PC-3 (cell line): Measurements from ENCODE around the gene KRT3. TPM values are rescaled to one million over a fixed set of nuclear protein-coding genes. Genes with fewer than 3 reads are reported as not detected.

ENCODE experiments used
- ATAC-seq: fragments of 200-7000 bp; cut with Tn5 transposase; 2 replicates; pipeline ENCODE4 v1.9.1; 2020; ENCODE audit warnings: mild to moderate bottlenecking, moderate library complexity
- BruUV-seq: library from RNA; stranded (reverse); fragments of 400-500 nt; replicated peaks from 2 replicates; lab custom pipeline; 2021; lab: Mats Ljungman, UMichigan
- CTCF ChIA-PET: fragments of 300-600 bp; sonication (Branson Sonifier 250); formaldehyde crosslinking; loops from one replicate; lab custom pipeline; 2022; ENCODE audit warnings: antibody characterized with exemption; lab: Charles Lee
- POLR2A ChIA-PET: fragments of 300-600 bp; sonication (Branson Sonifier 250); formaldehyde crosslinking; loops from one replicate; lab custom pipeline; 2022; ENCODE audit warnings: antibody characterized with exemption; ENCODE audit not compliant: unreplicated experiment; lab: Charles Lee
- DNase-seq: peaks from one replicate; pipeline ENCODE4 v3.0.0-alpha.2; 2015
- H2AFZ ChIP-seq: fragments of 300-600 bp; sonication (generic); 2 replicates; pipeline ENCODE4 v1.6.0; 2016; ENCODE audit warnings: antibody characterized with exemption, low read length
- H3F3A ChIP-seq: fragments of 300-600 bp; sonication (generic); one replicate; pipeline ENCODE4 v1.6.0; 2017; ENCODE audit warnings: antibody characterized with exemption, low read length, control low read depth, mild to moderate bottlenecking; ENCODE audit not compliant: unreplicated experiment
- H3K27ac ChIP-seq: fragments of 300-600 bp; sonication (generic); 2 replicates; pipeline ENCODE4 v1.5.1; 2016; ENCODE audit warnings: mild to moderate bottlenecking, low read length
- H3K27me3 ChIP-seq: fragments of 300-600 bp; sonication (generic); 2 replicates; pipeline ENCODE4 v1.6.1; 2016; ENCODE audit warnings: low read length, mixed read lengths
- H3K36me3 ChIP-seq: fragments of 300-600 bp; sonication (generic); 2 replicates; pipeline ENCODE4 v1.6.1; 2016; ENCODE audit warnings: low read depth, mixed run types, low read length, mixed read lengths
- H3K4me1 ChIP-seq: fragments of 300-600 bp; sonication (generic); 2 replicates; pipeline ENCODE4 v1.5.1; 2016; ENCODE audit warnings: low read length; ENCODE audit not compliant: insufficient read depth
- H3K4me2 ChIP-seq: fragments of 300-600 bp; sonication (generic); 2 replicates; pipeline ENCODE4 v1.6.0; 2016; ENCODE audit warnings: low read length
- H3K4me3 ChIP-seq: fragments of 300-600 bp; sonication (generic); 2 replicates; pipeline ENCODE4 v1.5.1; 2016; ENCODE audit warnings: mild to moderate bottlenecking, low read length, mixed read lengths
- H3K79me2 ChIP-seq: fragments of 300-600 bp; sonication (generic); 2 replicates; pipeline ENCODE4 v1.6.1; 2017; ENCODE audit warnings: low read length, mixed read lengths
- H3K9ac ChIP-seq: fragments of 300-600 bp; sonication (generic); 2 replicates; pipeline ENCODE4 v1.6.0; 2016; ENCODE audit warnings: mild to moderate bottlenecking, low read length
- H3K9me2 ChIP-seq: fragments of 300-600 bp; sonication (generic); replicated peaks from 2 replicates; pipeline ENCODE4 v1.6.1; 2016; ENCODE audit warnings: mixed run types, low read length, mixed read lengths
- H3K9me3 ChIP-seq: fragments of 300-600 bp; sonication (generic); 2 replicates; pipeline ENCODE4 v1.6.1; 2016; ENCODE audit warnings: low read length, mixed read lengths
- H4K20me1 ChIP-seq: fragments of 300-600 bp; sonication (generic); 2 replicates; pipeline ENCODE4 v1.6.1; 2016; ENCODE audit warnings: low read length, mixed read lengths
- CTCF ChIP-seq: fragments of 300-600 bp; sonication (generic); conservative IDR thresholded peaks from 2 replicates; pipeline ENCODE4 v1.5.1; 2017; ENCODE audit warnings: antibody characterized with exemption, low read depth, mild to moderate bottlenecking, low read length
- EZH2 ChIP-seq: fragments of 300-600 bp; sonication (generic); IDR thresholded peaks from one replicate; pipeline ENCODE4 v1.6.1; 2017; ENCODE audit warnings: antibody characterized with exemption, mild to moderate bottlenecking, low read length; ENCODE audit not compliant: unreplicated experiment
- EZH2phosphoT487 ChIP-seq: fragments of 300-600 bp; sonication (generic); IDR thresholded peaks from 2 replicates; pipeline ENCODE4 v1.6.1; 2018; ENCODE audit warnings: mild to moderate bottlenecking, antibody characterized with exemption, low read length, borderline replicate concordance
- intact Hi-C: fragments of 100-400 bp; cut with micrococcal nuclease; formaldehyde crosslinking; loops from 2 replicates; pipeline ENCODE4 v1.9.0; 2023
- total RNA-seq: library from RNA; depleted of rRNA; stranded (reverse); fragments of >200 nt; gene quantifications from 2 replicates; pipeline ENCODE4 v1.2.3, GENCODE V29; 2014

The KRT3 gene
- total RNA-seq, 1 experiment from 2014 or later = 0.33 TPM

- intact Hi-C loops = no loop called here
- BruUV-seq = no TSS peak
- TF ChIP-seq CTCF = no peak
- TF ChIP-seq EZH2 = no peak
- TF ChIP-seq EZH2phosphoT487 = no peak
- Histone ChIP-seq H3K4me1 (no peaks in the 10 kb centered on the region; the same call in 1 of the 2 replicates), H3K4me2 (no peak overlapping the region), H3K36me3 (no peaks in the 10 kb centered on the region), H3K9me2 (no peaks in the 10 kb centered on the region), H4K20me1 (no peaks in the 10 kb centered on the region), H3K79me2 (no peaks in the 10 kb centered on the region), H3K9me3 (peaks cover 5% of the 10 kb centered on the region; the same call in 1 of the 2 replicates), H3F3A (no peaks in the 10 kb centered on the region), H3K27ac (no peak overlapping the region), H3K4me3 (no peak overlapping the region), H3K27me3 (no peaks in the 10 kb centered on the region), H2AFZ (no peak overlapping the region), H3K9ac (no peak overlapping the region)
- ChIA-PET POLR2A (no interaction called here), CTCF (no interaction called here)
- ATAC-seq (no peak), DNase-seq (no peak)
These were observed 29.4 kb downstream of the KRT3 start for GRCh38 chr12:52766351-52767019.

DNA sequence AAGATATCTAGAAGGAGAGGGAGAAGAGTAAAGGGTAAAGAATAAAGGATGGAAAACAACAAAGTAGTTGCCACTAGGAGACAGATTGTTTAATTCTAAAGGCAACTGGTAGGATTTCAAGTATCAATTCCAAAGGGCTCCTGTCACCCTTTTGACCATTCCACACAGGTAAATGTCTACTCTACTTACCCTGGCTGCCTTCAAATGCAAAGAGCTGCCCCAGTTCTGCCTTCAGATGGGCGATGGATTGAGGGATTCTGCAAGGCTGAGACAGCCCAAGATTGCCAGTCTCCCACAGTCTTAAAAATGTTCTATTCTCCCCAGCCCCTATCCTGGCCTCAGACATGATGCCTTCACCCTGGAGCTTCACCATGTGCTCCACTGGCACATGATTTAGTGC, 30.2 kb downstream of the KRT3 start:
- H3K9ac ChIP-seq = no peak overlapping the region
- ChIA-PET CTCF (no interaction called here), POLR2A (no interaction called here)
- no peak overlapping the region for H3K4me2 ChIP-seq
- no peak for TF ChIP-seq EZH2phosphoT487
- no peak for TF ChIP-seq EZH2
- no peak for TF ChIP-seq CTCF
- H3K79me2 ChIP-seq = no peaks in the 10 kb centered on the region
- no peaks in the 10 kb centered on the region for H3K36me3 ChIP-seq
- H3K27me3 ChIP-seq = no peaks in the 10 kb centered on the region
- H2AFZ ChIP-seq = no peak overlapping the region
- DNase-seq = no peak
- H3F3A ChIP-seq = no peaks in the 10 kb centered on the region
- peaks cover 6% of the 10 kb centered on the region for H3K9me3 ChIP-seq
- H3K9me2 ChIP-seq = no peaks in the 10 kb centered on the region
- H3K27ac ChIP-seq = no peak overlapping the region
- no TSS peak for BruUV-seq
- intact Hi-C loops = no loop called here
- no peak for ATAC-seq
- no peak overlapping the region for H3K4me3 ChIP-seq
- no peaks in the 10 kb centered on the region for H4K20me1 ChIP-seq
- H3K4me1 ChIP-seq = no peaks in the 10 kb centered on the region; the same call in 1 of the 2 replicates

DNA sequence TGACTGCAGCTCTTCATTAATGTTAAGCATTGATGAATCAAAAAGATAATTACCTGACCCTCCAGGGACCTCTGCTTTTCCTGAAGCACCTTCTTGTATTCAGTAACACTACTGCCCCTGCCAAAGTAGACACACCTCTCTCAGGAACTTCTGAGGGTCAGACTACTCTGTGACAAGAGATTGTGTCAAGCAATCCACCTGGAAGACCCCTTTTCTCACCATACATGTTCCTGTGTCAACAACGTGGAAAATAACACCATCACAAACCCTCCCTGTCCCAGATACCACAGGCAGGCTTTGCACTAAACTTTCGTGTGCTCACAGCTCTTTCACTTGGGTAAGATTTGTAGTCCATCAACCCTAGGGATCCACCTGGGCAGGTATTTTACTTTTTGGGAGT, 31.9 kb downstream of the KRT3 start:
- CTCF ChIA-PET = no interaction called here
- H3K4me1 ChIP-seq = no peaks in the 10 kb centered on the region
- H4K20me1 ChIP-seq = no peaks in the 10 kb centered on the region
- H3K9me2 ChIP-seq = no peaks in the 10 kb centered on the region
- no peak for DNase-seq
- H3F3A ChIP-seq = no peaks in the 10 kb centered on the region
- no peak overlapping the region for H3K27ac ChIP-seq
- H3K79me2 ChIP-seq = no peaks in the 10 kb centered on the region
- H3K4me2 ChIP-seq = no peak overlapping the region
- TF ChIP-seq CTCF = no peak
- no peak for TF ChIP-seq EZH2phosphoT487
- no peak for TF ChIP-seq EZH2
- H3K4me3 ChIP-seq = no peak overlapping the region
- no peak for ATAC-seq
- POLR2A ChIA-PET = no interaction called here
- no peaks in the 10 kb centered on the region for H3K36me3 ChIP-seq
- peaks cover 11% of the 10 kb centered on the region for H3K9me3 ChIP-seq
- H3K9ac ChIP-seq = no peak overlapping the region
- intact Hi-C loops = no loop called here
- BruUV-seq = no TSS peak
- no peaks in the 10 kb centered on the region for H3K27me3 ChIP-seq
- no peak overlapping the region for H2AFZ ChIP-seq
